Common myeloid progenitor, CD34-positive (primary cell): Measurements from ENCODE around the gene TCEA3.

Source experiments
- CTCF ChIA-PET: fragments of 350-600 bp; sonication (Branson Sonifier 250); formaldehyde crosslinking; loops from one replicate; lab custom pipeline; 2021; ENCODE audit warnings: antibody characterized with exemption; lab: Charles Lee
- POLR2A ChIA-PET: fragments of 350-600 bp; sonication (Branson Sonifier 250); formaldehyde crosslinking; loops from one replicate; lab custom pipeline; 2021; ENCODE audit warnings: antibody characterized with exemption; lab: Charles Lee
- DNase-seq, 3 donors: peaks; one replicate each; pipeline versions ENCODE4 v3.0.0 to v3.0.0-alpha.2; 2013
- H3K27ac ChIP-seq, 2 experiments: 1 replicate in 1 of 2; 2 replicates in 1 of 2; pipeline ENCODE4 v1.7.0; 2013; ENCODE audit warnings: inconsistent platforms in 2 of 2, low read length in 2 of 2, mild to moderate bottlenecking in 2 of 2, low read depth in 1 of 2, moderate library complexity in 1 of 2; ENCODE audit not compliant: severe bottlenecking in 2 of 2, insufficient read depth in 1 of 2, poor library complexity in 1 of 2
- H3K27me3 ChIP-seq, 5 experiments: replicated peaks in 2 of 5; 1 replicate in 3 of 5; 2 replicates in 2 of 5; pipeline versions ENCODE4 v1.6.1 to v1.7.0; 2013; ENCODE audit warnings: low read length in 4 of 5, mild to moderate bottlenecking in 2 of 5, moderate library complexity in 2 of 5, inconsistent platforms in 1 of 5; ENCODE audit not compliant: insufficient read depth in 5 of 5, control insufficient read depth in 4 of 5
- H3K36me3 ChIP-seq, 4 experiments: 1 replicate in 2 of 4; 2 replicates in 2 of 4; pipeline versions ENCODE4 v1.6.1 to v1.7.0; 2013; ENCODE audit warnings: low read length in 3 of 4, control low read depth in 1 of 4, mild to moderate bottlenecking in 1 of 4; ENCODE audit not compliant: control insufficient read depth in 4 of 4, insufficient read depth in 4 of 4
- H3K4me1 ChIP-seq, 4 experiments: 1 replicate in 3 of 4; 2 replicates in 1 of 4; pipeline versions ENCODE4 v1.6.1 to v1.7.1; 2013; ENCODE audit warnings: low read length in 3 of 4, mild to moderate bottlenecking in 3 of 4, control low read depth in 1 of 4, inconsistent platforms in 1 of 4, moderate library complexity in 1 of 4; ENCODE audit not compliant: control insufficient read depth in 4 of 4, insufficient read depth in 4 of 4; ENCODE audit errors: control extremely low read depth in 1 of 4
- H3K4me3 ChIP-seq, 7 experiments: 1 replicate in 4 of 7; 2 replicates in 3 of 7; pipeline versions ENCODE4 v1.5.1 to v1.7.0; 2013; ENCODE audit warnings: mild to moderate bottlenecking in 7 of 7, low read length in 6 of 7, moderate library complexity in 6 of 7, inconsistent platforms in 2 of 7, low read depth in 2 of 7, control low read depth in 1 of 7; ENCODE audit not compliant: insufficient read depth in 4 of 7, control insufficient read depth in 1 of 7; ENCODE audit errors: extremely low read depth in 1 of 7
- H3K9me3 ChIP-seq, 5 experiments: 1 replicate in 4 of 5; 2 replicates in 1 of 5; pipeline versions ENCODE4 v1.6.1 to v1.7.1; 2013; ENCODE audit warnings: low read length in 4 of 5, mild to moderate bottlenecking in 2 of 5, inconsistent platforms in 1 of 5, low read depth in 1 of 5, moderate library complexity in 1 of 5; ENCODE audit not compliant: control insufficient read depth in 4 of 5, insufficient read depth in 2 of 5; ENCODE audit errors: control extremely low read depth in 1 of 5
- WGBS: methylation state at CpG from one replicate; pipeline ENCODE4 v1.1.5; 2013; ENCODE audit not compliant: insufficient coverage; 5-methylcytosine and 5-hydroxymethylcytosine counted together

Gene TCEA3

GRCh38 chr1:23366598-23366997, 58.0 kb downstream of the TCEA3 start:
- H3K27me3 ChIP-seq, result no peaks in the 10 kb centered on the region
- no peak overlapping the region for H3K4me3 ChIP-seq
- DNase-seq, result no peak
- ChIA-PET POLR2A (interaction anchor here (3.5 kb wide), 1 partner anchor 22 kb away, joined by 21 read pairs; the partner anchor contains the start of gene HNRNPR), CTCF (interaction anchor here (1.3 to 1.8 kb wide), 2 partner anchors 10 to 22 kb away, joined by 5 to 6 read pairs; partner anchors contain the start of gene HNRNPR)
- no peak overlapping the region for H3K27ac ChIP-seq
- H3K36me3 ChIP-seq, result peaks cover 23 to 45% (median 38%) of the 10 kb centered on the region in 4 experiments
- peaks cover 13 to 35% (median 29%) of the 10 kb centered on the region in 4 experiments for H3K4me1 ChIP-seq
- peaks cover 9 to 45% (median 29%) of the 10 kb centered on the region in 5 experiments for H3K9me3 ChIP-seq
- WGBS, result 100% methylated on average over 5 of the region's 5 CpGs

GRCh38 chr1:23366146-23366545, 58.4 kb downstream of the TCEA3 start:
- WGBS, result no CpG with 5 or more reads among the region's 2 CpGs
- H3K4me3 ChIP-seq, result no peak overlapping the region
- H3K4me1 ChIP-seq, result peaks cover 13 to 31% (median 24%) of the 10 kb centered on the region in 4 experiments
- ChIA-PET POLR2A (no interaction called here), CTCF (interaction anchor here (1.3 to 1.8 kb wide), 2 partner anchors 9 to 21 kb away, joined by 5 to 6 read pairs; partner anchors contain the start of gene HNRNPR)
- H3K27ac ChIP-seq, result no peak overlapping the region
- H3K27me3 ChIP-seq, result no peaks in the 10 kb centered on the region
- no peak for DNase-seq
- peaks cover 28 to 50% (median 42%) of the 10 kb centered on the region in 4 experiments for H3K36me3 ChIP-seq
- H3K9me3 ChIP-seq, result peaks cover 9 to 49% (median 34%) of the 10 kb centered on the region in 5 experiments

- 100% methylated on average over 8 of the region's 13 CpGs for WGBS
- peaks cover 34 to 73% (median 57%) of the 10 kb centered on the region in 4 experiments for H3K36me3 ChIP-seq
- peak overlapping the region in 1 of 7 experiments; percentile 6 for H3K4me3 ChIP-seq
- H3K27me3 ChIP-seq, result no peaks in the 10 kb centered on the region
- H3K9me3 ChIP-seq, result peaks cover 15 to 77% (median 50%) of the 10 kb centered on the region in 5 experiments
- peaks cover 0 to 5% (median under 1%) of the 10 kb centered on the region in 4 experiments for H3K4me1 ChIP-seq
- no peak overlapping the region for H3K27ac ChIP-seq
- ChIA-PET CTCF (interaction anchor here (1.6 to 1.8 kb wide), 2 partner anchors 12 to 18 kb away, joined by 3 to 7 read pairs; partner anchors contain the start of gene HNRNPR), POLR2A (no interaction called here)
- DNase-seq, result peak in 2 of 3 donors; percentile 25 to 43
Measured at GRCh38 chr1:23362218-23362713, 62.3 kb downstream of the TCEA3 start.

GRCh38 chr1:23358310-23358875, 66.2 kb downstream of the TCEA3 start:
- POLR2A ChIA-PET, result no interaction called here
- CTCF ChIA-PET, result interaction anchor here (2.2 kb wide), 1 partner anchor 44 kb away, joined by 4 read pairs; no protein-coding TSS in a partner anchor
- Histone ChIP-seq H3K4me1 (no peaks in the 10 kb centered on the region), H3K4me3 (no peak overlapping the region), H3K36me3 (peaks cover 26 to 47% (median 35%) of the 10 kb centered on the region in 4 experiments), H3K27me3 (no peaks in the 10 kb centered on the region), H3K27ac (no peak overlapping the region), H3K9me3 (peaks cover 10 to 56% (median 38%) of the 10 kb centered on the region in 5 experiments)
- peak in 1 of 3 donors; percentile 33 for DNase-seq
- 100% methylated on average over 1 of the region's 3 CpGs for WGBS

GRCh38 chr1:23357138-23357908, 67.2 kb downstream of the TCEA3 start:
- Histone ChIP-seq H3K27ac (no peak overlapping the region), H3K4me1 (no peaks in the 10 kb centered on the region), H3K4me3 (no peak overlapping the region), H3K9me3 (peaks cover 10 to 45% (median 31%) of the 10 kb centered on the region in 5 experiments), H3K36me3 (peaks cover 18 to 37% (median 25%) of the 10 kb centered on the region in 4 experiments), H3K27me3 (no peaks in the 10 kb centered on the region)
- no peak for DNase-seq
- POLR2A ChIA-PET, result no interaction called here
- CTCF ChIA-PET, result interaction anchor here (1.0 to 2.2 kb wide), 5 partner anchors 9 to 43 kb away, joined by 3 to 7 read pairs (median 4); partner anchors contain the start of genes HNRNPR and ZNF436
- WGBS, result 89% methylated on average over 2 of the region's 3 CpGs

- no peak for DNase-seq
- POLR2A ChIA-PET, result interaction anchor here (0.5 to 1.9 kb wide), 2 partner anchors 12 to 45 kb away, joined by 3 to 4 read pairs; partner anchors contain the start of gene HNRNPR
- H3K4me3 ChIP-seq, result no peak overlapping the region
- no peaks in the 10 kb centered on the region for H3K4me1 ChIP-seq
- H3K27ac ChIP-seq, result no peak overlapping the region
- H3K27me3 ChIP-seq, result no peaks in the 10 kb centered on the region
- CTCF ChIA-PET, result interaction anchor here (1.0 to 1.4 kb wide), 4 partner anchors 10 to 13 kb away, joined by 3 to 7 read pairs (median 4); partner anchors contain the start of genes HNRNPR and ZNF436
- WGBS, result 96% methylated on average over 8 of the region's 8 CpGs
- peaks cover 11 to 30% (median 19%) of the 10 kb centered on the region in 4 experiments for H3K36me3 ChIP-seq
- peaks cover 8 to 38% (median 24%) of the 10 kb centered on the region in 5 experiments for H3K9me3 ChIP-seq
Measured at GRCh38 chr1:23356471-23357137, 67.9 kb downstream of the TCEA3 start.
